Pancreas (tissue), 10 donors: Measurements from ENCODE around the gene ZNF296. TPM values are rescaled to one million over a fixed set of nuclear protein-coding genes. Genes with fewer than 3 reads are reported as not detected.

Experiments used
- ATAC-seq, 4 donors: fragments of 200-7000 bp; cut with Tn5 transposase; one replicate each; pipeline versions ENCODE4 v1.8.0 to v1.9.1; 2020; ENCODE audit warnings: mild to moderate bottlenecking in 4 of 4, moderate library complexity in 4 of 4
- DNase-seq, 6 donors: peaks; one replicate each; pipeline ENCODE4 v3.0.0-alpha.2; 2020
- FAIRE-seq: peaks from 2 replicates; lab custom pipeline; 2012; peaks lifted over from hg19 to GRCh38; lab: Jason Lieb, UNC
- H3K27ac ChIP-seq, 4 donors: fragments of 200-600 bp; sonication (generic); 1 replicate in 3 of 4; 2 replicates in 1 of 4; pipeline versions ENCODE4 v1.5.0 to v1.8.0; 2020
- H3K27me3 ChIP-seq, 4 donors: fragments of 200-600 bp; one replicate each; pipeline ENCODE4 v1.8.0; 2021
- H3K36me3 ChIP-seq, 3 donors: fragments of 200-600 bp; sonication (generic) in 1 of 3; one replicate each; pipeline versions ENCODE4 v1.5.0 to v1.8.0; 2020 to 2021
- H3K4me1 ChIP-seq, 3 donors: fragments of 200-600 bp; one replicate each; pipeline ENCODE4 v1.8.0; 2021
- H3K4me3 ChIP-seq, 4 donors: fragments of 200-600 bp; sonication (generic) in 2 of 4; one replicate each; pipeline versions ENCODE4 v1.5.0 to v1.8.0; 2020 to 2021
- H3K9me3 ChIP-seq, 4 donors: fragments of 200-600 bp; one replicate each; pipeline ENCODE4 v1.8.0; 2021
- CTCF ChIP-seq, 4 donors: fragments of 200-600 bp; sonication (generic) in 3 of 4; IDR thresholded peaks; one replicate each; pipeline versions ENCODE4 v1.5.0 to v1.8.0; 2021; ENCODE audit warnings: antibody characterized with exemption in 4 of 4
- WGBS, 2 donors: extraction: QIAGEN DNeasy Blood & Tissue Kit; methylation state at CpG; one replicate each; pipeline ENCODE4 v1.1.7; 2013; 5-methylcytosine and 5-hydroxymethylcytosine counted together
- intact Hi-C, 3 donors: fragments of 100-400 bp; cut with DNase I; formaldehyde crosslinking; loops; one replicate each; pipeline versions ENCODE4 v1.11.1 to v1.14.2; 2022
- polyA plus RNA-seq, 2 donors: library from polyadenylated mRNA; stranded (reverse); fragments of 200-250 nt; gene quantifications; one replicate each; pipeline ENCODE4 v1.2.3, GENCODE V29; 2013
- total RNA-seq, 6 donors: library from RNA; stranded (reverse); fragmentation: NEBNext Ultra II Directional in 4 of 6; extraction: Animal tissue kit (Norgen Biotek cat#: 25700) in 4 of 6; gene quantifications; one replicate each; pipeline versions ENCODE4 v1.2.1 to v1.2.4, GENCODE V29; 2021 to 2023
- donor health status: healthy with polysubstance abuse.
- donor health status: DM: no; HTN: no; CAD: no; lungs with moderate emphysema.
- donor health status: DM: no; HTN: no; CAD: no.
- donor health status: control.
- donor health status: control.
- donor health status: Bipolar disorder and iron deficiency.
- donor health status: DM: yes; HTN: yes; CAD: no.
- donor health status: DM: no; HTN: no; CAD: no.
- donor health status: DM: no; HTN: no; CAD: no.
- donor health status: DM: yes; HTN: yes; CAD: no.

Gene ZNF296
- total and polyA plus RNA-seq, 8 donors: 0.15 to 2.1 (median 0.47) TPM

- Histone ChIP-seq H3K27ac (peak overlapping the region; percentile 24 to 78 (median 61)), H3K9me3 (no peaks in the 10 kb centered on the region), H3K4me1 (peaks cover 20 to 24% (median 22%) of the 10 kb centered on the region in 3 donors), H3K4me3 (no peak overlapping the region), H3K27me3 (no peaks in the 10 kb centered on the region), H3K36me3 (no peaks in the 10 kb centered on the region)
- no peak for DNase-seq
- FAIRE-seq: no peak
- no peak for TF ChIP-seq CTCF (IDR thresholded peaks at IDR 0.05)
- ATAC-seq: no peak
- WGBS, 2 donors: 53 to 58% methylated on average over 3 of the region's 3 CpGs
- intact Hi-C loops: no loop called here
Observed at GRCh38 chr19:45100201-45100600, 23.9 kb upstream of the ZNF296 start.

- Histone ChIP-seq H3K4me3 (no peak overlapping the region), H3K27ac (peak overlapping the region; percentile 24 to 78 (median 61)), H3K4me1 (peaks cover 21 to 28% (median 24%) of the 10 kb centered on the region in 3 donors), H3K36me3 (no peaks in the 10 kb centered on the region), H3K27me3 (no peaks in the 10 kb centered on the region), H3K9me3 (no peaks in the 10 kb centered on the region)
- no peak for FAIRE-seq
- 36 to 48% methylated on average over 25 of the region's 25 CpGs for WGBS, 2 donors
- intact Hi-C loops: no loop called here
- ATAC-seq: peak in 3 of 4 donors; percentile 33 to 38 (median 37)
- no peak for TF ChIP-seq CTCF (IDR thresholded peaks at IDR 0.05)
- no peak for DNase-seq
Observed at GRCh38 chr19:45099467-45100191, 23.4 kb upstream of the ZNF296 start.

GRCh38 chr19:45098521-45099466 is 22.5 kb upstream of the ZNF296 start:
- no peaks in the 10 kb centered on the region for H3K36me3 ChIP-seq
- TF ChIP-seq CTCF (IDR thresholded peaks at IDR 0.05): no peak
- H3K4me1 ChIP-seq: peaks cover 28 to 37% (median 32%) of the 10 kb centered on the region in 3 donors
- H3K27ac ChIP-seq: peak overlapping the region; percentile 24 to 78 (median 61)
- no peak overlapping the region for H3K4me3 ChIP-seq
- peak in 3 of 4 donors; percentile 21 to 46 (median 34) for ATAC-seq
- no peak for DNase-seq
- H3K9me3 ChIP-seq: no peaks in the 10 kb centered on the region
- intact Hi-C loops: no loop called here
- WGBS, 2 donors: 37 to 39% methylated on average over 15 of the region's 15 CpGs
- no peaks in the 10 kb centered on the region for H3K27me3 ChIP-seq
- no peak for FAIRE-seq

GRCh38 chr19:45097776-45098520 is 21.7 kb upstream of the ZNF296 start:
- intact Hi-C loops: no loop called here
- Histone ChIP-seq H3K4me1 (peaks cover 28 to 37% (median 34%) of the 10 kb centered on the region in 3 donors), H3K4me3 (no peak overlapping the region), H3K27me3 (no peaks in the 10 kb centered on the region), H3K36me3 (no peaks in the 10 kb centered on the region), H3K27ac (peak overlapping the region in 3 of 4 donors; percentile 11 to 68 (median 58)), H3K9me3 (no peaks in the 10 kb centered on the region)
- DNase-seq (peak in 1 of 6 donors; percentile 61), FAIRE-seq (no peak), ATAC-seq (peak in 3 of 4 donors; percentile 47 to 78 (median 76))
- 47 to 48% methylated on average over 16 of the region's 16 CpGs for WGBS, 2 donors
- TF ChIP-seq CTCF (IDR thresholded peaks at IDR 0.05): no peak
